HG02678 (cell line): ENCODE results near the gene ALG3.

ENCODE experiments used
- ATAC-seq: cut with Tn5 transposase; IDR thresholded peaks from one replicate; pipeline ENCODE4 v1.9.1; 2021; ENCODE audit warnings: mild to moderate bottlenecking, moderate library complexity; ENCODE audit not compliant: unreplicated experiment

The ALG3 gene

DNA sequence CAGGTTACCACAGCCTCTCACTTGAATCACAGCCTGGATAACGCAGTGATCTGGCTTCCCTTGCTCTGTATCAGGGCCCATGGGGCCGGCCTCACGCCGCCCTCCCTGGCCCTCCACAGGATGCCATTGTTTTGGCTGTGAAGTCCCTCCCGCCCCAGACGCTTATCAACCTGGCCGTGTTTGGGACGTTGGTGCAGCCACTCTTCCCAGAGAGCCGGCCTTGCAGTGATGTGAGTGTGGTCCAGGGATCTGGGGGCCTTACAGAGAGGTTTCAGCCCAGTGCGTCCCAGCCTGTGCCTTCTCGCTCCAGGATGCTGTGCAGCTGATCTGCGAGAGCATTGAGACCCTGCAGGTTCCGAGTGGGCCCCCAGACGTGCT lies 12.7 kb downstream of the ALG3 start:
- ATAC-seq: no peak

DNA sequence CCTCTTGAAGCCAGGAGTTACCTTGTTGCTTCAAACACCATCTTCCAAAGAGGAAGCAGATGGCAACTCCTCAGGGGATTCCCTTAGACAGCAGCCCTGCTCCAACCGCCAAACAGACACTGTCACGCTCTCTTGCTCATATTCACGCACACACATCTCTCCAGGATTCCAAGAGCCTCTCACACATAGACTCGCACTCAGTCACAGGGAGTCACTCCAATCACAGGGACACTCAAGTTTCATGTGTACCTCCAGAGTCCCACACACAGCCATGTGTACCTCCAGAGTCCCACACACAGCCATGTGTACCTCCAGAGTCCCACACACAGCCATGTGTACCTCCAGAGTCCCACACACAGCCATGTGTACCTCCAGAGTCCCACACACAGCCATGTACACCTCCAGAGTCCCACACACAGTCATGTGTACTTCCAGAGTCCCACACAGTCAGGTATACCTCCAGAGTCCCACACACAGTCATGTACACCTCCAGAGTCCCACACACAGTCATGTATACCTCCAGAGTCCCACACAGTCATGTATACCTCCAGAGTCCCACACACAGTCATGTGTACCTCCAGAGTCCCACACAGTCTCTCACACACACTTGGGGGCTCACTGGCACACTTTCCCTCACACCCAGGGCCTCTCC lies 13.3 kb downstream of the ALG3 start:
- ATAC-seq: no peak

DNA sequence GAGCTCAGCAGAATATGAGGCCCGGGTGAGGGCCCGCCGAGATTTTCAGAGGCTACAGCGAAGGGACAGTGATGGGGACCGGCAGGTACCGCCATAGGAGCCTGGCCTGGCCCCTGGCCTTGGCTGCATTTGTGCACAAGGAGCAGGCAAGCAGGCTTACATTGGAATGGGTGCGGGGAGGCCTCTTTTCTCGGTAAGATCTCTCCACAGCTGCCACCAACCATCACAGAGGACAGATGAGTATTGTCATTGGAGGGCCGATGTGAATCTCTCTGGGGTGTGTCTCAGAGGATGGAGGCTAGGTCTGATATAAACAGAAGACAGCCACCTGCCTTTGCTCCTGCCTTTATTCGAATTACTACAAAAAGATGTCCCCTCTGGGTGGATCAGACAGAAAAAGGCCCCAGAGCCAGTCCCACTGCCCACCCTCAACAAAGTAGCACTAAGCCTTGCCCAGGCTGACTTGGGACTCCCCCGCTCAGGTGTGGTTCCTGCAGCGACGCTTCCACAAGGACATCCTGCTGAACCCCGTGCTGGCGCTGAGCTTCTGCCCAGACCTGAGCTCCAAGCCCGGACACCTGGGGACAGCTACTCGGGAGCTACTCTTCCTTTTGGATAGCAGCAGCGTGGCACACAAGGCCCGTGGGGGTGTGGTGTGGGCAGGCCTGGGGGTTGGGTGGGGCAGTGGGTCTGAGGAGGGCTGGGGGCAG lies 13.9 kb downstream of the ALG3 start:
- ATAC-seq: no peak

DNA sequence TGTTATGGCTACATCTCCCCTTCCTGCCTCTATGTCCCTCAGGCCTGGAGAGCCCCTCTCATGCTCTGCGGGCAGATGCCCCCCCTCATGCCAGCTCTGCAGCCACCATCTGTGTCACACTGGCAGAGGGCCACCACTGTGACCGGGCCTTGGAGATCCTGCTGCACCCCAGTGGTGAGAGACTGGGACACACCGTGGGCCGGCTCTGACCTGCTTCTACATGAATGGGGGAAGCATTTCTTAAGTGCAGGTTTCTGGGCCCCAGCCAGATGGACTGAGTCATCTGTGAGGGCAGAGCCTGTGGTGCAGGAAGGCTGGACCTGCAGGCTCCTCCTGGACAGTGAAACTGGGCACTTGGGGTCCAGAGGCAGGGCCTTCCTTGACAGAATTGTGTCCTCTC lies 14.5 kb downstream of the ALG3 start:
- ATAC-seq: no peak

DNA sequence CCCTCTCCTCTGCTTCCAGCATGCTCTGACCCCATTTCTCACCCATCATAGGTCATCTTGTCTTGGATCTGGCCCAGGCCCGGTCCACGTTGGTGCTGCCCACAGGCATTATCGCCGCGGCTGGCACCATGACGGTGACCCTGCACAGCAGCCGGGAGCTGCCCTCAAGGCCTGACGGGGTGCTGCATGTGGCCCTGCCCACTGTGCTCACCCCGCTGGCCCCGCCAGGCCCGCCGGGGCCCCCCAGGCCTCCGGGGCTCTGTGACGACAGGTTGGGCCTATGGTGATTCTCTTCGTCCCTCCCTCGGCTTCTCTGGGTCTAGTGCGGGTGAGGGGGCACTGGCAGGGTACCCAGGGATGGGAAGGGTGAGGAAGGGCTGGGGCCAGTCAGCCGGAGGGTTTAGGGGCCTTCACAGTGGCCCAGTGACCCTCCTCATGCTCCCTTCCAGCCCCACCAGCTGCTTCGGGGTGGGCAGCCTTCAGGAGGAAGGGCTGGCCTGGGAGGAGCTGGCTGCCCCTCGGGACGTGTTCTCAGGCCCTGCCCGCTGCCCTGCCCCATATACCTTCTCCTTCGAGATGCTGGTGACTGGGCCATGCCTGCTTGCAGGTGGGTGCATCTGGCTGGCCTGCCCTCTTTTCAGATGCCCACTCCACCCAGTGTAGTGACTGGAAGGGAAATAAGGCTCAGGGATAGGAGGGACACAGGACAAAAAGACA lies 15.5 kb downstream of the ALG3 start:
- no peak for ATAC-seq

DNA sequence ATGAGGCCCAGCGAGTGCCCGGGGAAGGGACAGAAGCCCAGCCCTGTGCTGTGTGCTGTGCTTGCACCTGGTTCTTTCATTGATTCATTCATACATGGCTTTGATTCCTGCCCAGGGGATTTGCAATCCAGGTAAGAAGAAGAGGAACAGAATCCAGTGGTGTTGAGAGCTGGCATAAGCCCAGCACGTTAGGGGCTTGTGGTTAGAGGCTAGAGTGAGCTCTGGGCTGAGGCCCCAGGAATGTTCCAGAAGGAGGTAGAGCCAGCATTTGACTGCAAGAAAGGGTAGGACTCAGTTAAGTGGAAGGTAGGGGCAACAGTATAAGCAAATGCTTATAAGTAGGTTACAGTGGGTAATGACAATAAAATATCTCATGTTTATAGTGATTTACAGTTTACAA lies 17.1 kb downstream of the ALG3 start:
- ATAC-seq: no peak

DNA sequence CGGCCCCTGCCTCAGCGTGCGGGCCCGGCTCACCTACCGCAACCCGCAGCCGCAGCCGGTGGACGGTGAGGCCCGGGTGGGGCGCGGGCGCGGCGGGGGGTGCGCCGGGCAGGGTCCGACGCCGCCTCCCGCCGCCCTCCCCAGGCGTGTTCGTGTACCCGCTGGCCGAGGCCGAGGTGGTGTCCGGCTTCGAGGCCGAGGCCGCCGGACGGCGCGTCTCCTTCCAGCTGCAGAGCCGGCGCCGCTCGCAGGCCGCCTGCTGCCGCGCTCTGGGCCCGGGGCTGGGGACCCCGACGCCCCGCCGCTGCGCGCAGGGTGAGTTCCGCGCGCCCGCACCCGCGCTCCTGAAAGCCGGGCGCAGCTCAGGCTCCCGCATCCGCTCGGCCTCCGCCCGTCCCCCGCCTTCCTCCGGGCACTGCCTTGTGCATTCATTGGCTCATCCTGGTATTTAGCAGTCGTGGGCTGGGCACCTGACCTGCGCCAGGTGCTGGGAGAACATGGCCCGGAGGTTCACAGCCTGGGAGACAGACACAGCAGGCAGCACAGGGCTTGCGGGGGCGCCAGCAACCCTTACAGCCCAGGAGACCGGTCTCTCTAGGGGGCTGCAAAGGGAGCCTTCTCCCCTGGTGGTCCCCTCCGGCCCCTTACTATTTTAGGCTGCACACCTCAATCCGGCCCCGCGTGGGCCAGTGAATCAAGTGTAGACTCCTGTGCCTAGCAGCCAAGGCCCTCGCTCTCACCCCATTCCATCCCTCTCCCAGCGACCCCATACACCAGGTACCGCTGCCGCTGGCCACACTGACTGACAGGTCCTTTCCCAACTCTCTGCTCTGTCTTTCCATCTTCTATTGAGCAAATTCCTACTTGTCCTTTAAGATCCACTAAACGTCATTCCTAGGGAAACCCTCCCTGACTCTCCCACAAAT lies 17.9 kb downstream of the ALG3 start:
- no peak for ATAC-seq

DNA sequence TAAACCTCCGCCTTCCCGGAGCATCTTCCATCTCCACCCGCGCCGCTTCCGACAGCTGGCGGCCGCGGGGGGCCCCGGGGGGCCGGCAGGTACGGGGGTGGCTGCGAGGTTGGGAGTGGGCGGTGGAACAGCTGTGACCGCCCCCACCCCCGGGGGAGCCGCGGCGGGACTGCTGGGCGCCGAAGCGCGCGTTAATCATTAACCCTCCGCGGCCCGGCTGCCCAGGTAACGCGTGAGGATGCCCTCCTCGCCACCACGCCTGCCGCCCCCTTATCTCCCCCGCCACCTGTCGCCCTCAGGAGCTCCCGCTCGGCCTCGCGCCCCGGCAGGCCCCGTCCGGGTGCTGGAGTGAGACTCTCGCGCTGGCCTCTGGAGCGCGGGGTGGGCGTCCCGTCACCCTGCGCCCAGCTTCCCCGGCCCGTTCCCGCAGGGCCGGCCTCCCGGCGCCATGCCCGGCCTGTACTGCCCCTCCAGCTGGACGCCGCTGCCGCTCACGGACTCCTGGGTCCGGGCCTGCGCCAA lies 18.6 kb downstream of the ALG3 start:
- ATAC-seq: peak; percentile 15

DNA sequence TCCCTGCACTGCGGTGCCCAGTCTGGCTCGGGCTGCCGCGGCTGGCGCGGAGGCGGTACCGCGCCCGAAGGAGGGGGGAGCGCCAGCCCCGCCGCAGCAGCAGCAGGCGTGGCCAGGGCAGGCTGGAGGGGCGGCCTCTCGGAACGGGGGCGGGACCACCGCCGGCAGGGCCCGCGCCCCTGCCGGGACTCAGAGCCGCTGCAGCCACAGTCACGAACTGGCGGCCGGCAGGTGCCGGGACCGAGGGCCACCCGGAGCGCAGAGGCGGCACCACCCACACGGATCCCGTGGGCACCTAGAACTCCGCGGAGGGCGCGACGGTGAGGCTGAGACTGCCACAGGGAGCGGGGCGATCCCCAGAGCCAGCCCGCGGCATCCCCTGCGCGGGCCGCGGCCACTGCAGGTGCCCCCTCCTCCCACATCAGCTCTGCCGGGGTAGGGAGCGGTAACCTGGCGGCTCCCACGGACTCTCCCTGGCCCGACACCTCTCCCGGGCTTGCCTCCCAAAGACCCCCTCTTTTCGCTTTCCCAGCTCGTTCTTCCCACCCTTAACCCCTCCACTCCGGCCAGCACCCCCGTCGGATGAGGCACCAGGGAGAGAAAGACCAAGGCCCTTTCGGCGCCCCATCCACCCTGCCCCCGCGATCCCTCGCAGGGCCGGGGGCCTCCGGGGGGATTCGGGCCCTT lies 19.2 kb downstream of the ALG3 start, which contains the start of gene VWA5B2:
VWA5B2 (plus strand) TSS at position 192 of the 687 bp plus-strand sequence. CDS start 944 bp downstream, outside the sequence.
- peak; percentile 84 for ATAC-seq

DNA sequence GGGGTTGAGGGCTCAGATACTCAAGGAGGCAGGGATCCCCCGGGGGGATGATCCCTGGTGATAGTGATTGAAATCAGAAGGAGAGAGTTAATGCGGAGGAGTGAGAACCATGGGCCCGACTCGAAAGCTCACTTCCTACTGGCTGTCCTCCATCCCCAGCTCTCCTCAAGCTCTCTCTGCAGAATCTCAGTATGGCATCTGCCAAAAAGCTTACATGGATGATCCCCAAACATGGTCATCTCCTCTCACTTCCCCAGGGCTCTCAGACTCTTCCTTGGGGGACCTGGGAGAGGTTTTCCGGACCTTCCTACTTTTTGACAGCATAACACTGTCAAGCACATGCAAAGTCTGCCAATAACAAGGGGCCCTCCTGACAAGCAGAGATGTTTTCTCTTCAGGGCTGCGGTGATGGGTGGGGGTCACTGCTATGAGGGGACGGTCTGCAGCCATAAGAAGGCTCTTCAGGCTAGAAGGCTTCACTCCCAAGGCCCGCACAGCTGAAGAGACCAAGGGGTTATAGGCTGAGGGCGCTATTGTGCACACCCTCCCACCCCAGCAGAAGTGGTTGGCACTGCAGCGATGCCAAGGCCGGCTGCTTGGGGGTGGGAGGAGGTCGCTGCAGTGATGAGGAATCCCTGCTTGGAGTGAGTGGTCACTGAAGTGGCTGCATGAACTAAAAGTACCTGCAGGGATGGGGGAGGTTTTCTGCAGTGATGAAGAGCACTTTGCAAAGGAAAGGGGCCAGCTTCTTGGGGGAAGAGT lies 20.2 kb downstream of the ALG3 start:
- ATAC-seq: no peak

DNA sequence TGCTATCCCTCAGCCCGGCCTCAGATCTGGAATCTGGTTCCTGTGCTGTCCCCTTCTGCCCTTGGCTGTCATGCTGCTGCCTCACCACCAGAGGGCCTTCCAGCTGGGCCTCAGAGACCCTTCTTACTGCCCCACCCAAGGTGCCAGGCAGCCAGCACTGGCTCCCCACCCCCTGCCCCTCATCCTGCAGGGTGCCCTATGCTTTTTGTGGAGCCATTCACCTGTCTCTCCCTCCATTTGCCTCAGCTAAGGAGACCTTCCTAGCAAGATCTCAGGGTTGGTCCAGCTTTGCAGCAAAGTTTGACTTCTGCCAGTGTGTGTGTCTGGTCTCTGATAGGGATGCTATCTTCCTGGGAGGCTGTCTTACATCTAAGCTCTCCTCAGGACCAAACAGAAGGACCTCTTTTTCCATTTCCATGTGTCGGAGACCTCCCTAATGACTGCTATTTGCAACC lies 21.3 kb downstream of the ALG3 start:
- ATAC-seq: peak; percentile 35

DNA sequence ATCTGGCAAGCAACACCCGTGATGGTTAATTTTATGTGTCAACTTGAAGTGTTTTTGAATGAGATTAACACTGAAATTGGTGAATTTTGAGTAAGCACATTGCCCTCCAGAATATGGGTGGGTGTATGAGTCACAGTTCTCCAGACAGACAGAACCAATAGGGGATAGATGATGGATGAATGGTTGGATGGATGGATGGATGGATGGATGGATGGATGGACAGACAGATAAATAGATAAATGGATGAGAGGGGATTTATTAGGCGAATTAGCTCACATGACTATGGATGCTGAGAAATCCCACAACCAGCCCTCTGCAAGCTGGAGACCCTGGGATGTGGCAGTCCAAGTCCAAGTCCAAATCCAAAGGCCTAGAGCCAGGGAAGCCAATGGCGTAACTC lies 24.8 kb downstream of the ALG3 start:
- ATAC-seq: no peak

DNA sequence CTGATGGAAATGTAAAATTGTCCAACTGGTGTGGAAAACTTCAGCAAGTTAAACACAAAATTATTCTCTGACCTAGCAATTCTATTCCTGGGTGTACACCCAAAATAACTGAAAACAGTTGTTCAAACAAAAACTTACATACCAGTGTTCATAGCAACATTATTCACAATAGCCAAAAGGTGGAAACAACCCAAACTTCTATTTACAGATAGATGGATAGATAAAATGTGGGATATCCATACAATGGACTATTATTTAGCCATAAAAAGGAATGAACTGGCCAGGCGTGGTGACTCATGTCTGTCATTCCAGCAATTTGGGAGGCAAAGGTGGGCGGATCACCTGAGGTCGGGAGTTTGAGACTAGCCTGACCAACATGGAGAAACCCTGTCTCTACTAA lies 26.2 kb downstream of the ALG3 start:
- no peak for ATAC-seq

DNA sequence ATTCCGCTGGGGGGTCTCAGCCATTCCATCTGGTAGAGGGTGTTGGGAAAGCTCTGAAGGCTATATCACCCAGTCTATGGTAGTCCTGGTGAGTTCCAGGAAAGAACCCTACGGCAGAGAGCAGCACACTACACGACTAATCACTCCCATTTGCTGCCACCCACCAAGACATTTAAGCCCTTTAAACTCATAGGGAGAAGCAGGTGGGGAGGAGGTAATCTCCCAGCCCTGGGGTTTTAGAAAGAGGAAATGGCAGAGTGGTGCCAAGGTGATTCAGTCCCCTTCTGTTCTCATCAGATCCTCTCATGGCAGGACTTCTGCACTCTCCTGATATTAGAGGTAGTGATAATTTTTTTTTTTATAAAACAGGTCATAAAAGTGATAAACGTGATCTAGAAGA lies 29.9 kb downstream of the ALG3 start:
- no peak for ATAC-seq

DNA sequence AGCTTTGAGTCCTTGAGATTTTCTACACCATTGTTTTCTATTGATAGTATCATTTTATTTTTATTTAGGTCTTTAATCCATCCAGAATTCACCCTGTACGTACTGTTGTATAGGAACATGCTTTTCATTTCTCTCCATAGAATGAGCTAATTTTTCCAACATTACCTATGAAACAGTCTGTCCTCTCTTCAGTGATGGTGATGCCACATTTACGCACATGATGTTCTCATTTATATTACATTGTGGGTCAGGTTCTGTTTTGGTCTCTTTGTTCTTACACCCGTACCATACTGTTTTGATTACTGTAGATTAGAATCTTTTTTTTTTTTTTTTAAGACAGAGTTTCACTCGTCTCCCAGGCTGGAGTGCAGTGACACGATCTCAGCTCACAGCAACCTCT lies 37.0 kb downstream of the ALG3 start:
- ATAC-seq: no peak

DNA sequence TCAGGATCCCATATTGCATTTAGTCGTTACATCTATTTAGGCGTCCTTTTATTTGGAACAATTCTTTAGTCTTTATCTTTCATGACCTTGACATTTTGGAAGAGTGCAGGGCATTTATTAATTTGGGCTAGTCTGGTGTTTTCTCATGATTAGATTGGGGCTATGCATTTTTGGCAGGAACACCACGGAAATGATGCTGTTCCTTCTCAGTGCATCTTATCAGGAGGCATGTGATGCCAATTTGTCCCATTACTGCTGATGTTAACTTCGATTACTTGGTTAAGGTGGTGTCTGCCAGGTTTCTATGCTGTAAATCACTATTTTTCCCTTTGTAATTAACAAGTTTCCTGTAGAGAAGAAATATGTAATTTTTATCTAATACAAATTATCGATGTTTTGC lies 37.5 kb downstream of the ALG3 start:
- ATAC-seq: no peak

DNA sequence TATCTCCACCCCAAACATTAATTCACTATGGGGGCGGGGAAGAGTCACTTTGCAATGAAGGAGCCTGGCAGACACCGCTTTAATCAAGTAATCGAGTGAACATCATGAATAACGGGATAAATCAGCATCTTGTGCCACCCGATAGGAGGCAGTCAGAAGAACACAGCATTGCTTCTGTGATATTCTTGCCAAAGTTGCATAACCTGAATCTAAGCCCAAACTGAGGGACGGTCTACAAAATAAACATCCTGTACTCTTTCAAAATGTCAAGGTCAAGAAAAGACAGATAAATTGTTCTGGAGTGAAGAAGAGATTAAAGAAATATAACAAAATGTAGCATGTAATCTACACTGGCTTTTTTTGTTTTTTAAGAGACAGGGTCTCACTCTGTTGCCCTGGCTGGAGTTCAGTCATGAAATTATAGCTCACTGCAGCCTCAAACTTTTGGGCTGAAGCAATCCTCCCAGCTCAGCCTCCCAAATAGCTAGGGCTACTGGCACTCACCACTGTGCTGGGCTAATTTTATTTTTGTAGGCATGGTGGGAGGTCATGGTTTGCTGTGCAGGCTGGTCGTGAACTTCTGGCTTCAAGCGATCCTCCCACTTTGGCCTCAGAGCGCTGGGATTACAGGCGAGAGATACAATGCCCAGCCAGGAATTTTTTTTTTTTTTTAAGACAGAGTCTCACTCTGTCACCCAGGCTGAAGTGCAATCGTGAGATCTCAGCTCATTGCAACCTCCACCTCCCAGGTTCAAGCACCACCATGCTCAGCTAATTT lies 39.4 kb downstream of the ALG3 start:
- no peak for ATAC-seq

DNA sequence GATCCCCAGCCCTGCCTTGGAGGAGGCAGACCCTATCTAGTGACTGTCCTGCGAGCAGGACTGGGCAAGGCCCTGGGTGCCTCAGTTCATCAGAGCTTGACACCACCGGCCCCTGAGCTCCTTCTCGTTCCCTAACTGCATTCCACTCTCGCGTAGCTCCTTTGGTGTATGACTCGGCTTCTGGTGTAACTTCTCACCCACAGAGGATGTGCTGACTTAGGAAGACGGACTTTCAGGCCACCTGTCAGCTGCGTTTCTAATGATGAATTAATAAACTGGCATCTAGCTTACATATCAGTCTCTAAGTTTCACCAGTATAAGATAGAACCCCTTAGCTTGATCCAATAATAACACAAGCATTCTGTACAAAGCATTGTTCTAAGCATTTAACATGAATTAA lies 45.2 kb downstream of the ALG3 start:
- no peak for ATAC-seq

DNA sequence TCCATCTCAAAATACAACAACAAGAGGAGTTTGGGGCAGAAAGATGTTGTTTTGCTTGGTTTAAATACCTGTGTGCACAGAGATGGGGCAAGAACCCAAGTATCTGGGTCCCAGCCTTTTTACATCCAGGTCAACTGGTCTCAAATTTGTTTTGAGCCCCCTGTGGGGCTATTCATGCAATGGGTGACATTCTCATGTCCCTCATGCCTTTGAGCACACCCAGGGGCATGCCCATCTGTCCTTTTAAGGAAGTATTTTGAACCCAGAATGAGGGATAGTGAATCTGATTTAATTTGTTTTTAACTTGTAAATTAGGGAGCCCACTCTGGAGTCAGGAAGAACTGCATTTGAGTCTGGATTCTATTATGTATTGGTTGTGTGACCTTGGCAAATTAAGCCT lies 47.9 kb downstream of the ALG3 start:
- no peak for ATAC-seq
